GM20000 (cell line): ENCODE measurements around the gene NSD1.

ENCODE experiments used
- DNase-seq: peaks from one replicate; pipeline ENCODE4 v3.0.0; 2012; ENCODE audit warnings: low spot score
- TF ChIP-seq, protein P1 (sequence below): IDR thresholded peaks from 2 replicates; pipeline ENCODE4 v1.5.1; 2012; ENCODE audit warnings: mild to moderate bottlenecking, control low read depth; ENCODE audit errors: extremely low read depth, missing control alignments

NSD1 gene

DNA sequence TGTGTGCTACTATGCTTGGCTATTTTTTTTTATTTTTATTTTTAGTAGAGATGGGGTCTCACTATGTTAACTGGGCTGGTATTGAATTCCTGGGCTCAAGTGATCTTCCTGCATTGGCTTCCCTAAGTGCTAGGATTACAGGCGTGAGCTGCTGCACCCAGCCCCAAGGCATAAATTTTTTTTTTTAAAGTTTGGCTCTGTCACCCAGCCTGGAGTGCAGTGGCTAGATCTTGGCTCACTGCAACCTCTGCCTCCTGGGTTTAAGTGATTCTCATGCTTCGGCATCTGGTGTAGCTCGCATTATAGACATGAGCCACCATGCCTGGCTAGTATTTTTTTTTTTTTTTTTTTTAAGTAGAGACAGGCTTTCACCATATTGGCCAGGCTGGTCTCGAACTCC, 99.6 kb downstream of the NSD1 start:
- no peak for DNase-seq
- TF ChIP-seq, protein P1, sequence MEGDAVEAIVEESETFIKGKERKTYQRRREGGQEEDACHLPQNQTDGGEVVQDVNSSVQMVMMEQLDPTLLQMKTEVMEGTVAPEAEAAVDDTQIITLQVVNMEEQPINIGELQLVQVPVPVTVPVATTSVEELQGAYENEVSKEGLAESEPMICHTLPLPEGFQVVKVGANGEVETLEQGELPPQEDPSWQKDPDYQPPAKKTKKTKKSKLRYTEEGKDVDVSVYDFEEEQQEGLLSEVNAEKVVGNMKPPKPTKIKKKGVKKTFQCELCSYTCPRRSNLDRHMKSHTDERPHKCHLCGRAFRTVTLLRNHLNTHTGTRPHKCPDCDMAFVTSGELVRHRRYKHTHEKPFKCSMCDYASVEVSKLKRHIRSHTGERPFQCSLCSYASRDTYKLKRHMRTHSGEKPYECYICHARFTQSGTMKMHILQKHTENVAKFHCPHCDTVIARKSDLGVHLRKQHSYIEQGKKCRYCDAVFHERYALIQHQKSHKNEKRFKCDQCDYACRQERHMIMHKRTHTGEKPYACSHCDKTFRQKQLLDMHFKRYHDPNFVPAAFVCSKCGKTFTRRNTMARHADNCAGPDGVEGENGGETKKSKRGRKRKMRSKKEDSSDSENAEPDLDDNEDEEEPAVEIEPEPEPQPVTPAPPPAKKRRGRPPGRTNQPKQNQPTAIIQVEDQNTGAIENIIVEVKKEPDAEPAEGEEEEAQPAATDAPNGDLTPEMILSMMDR, result no peak

DNA sequence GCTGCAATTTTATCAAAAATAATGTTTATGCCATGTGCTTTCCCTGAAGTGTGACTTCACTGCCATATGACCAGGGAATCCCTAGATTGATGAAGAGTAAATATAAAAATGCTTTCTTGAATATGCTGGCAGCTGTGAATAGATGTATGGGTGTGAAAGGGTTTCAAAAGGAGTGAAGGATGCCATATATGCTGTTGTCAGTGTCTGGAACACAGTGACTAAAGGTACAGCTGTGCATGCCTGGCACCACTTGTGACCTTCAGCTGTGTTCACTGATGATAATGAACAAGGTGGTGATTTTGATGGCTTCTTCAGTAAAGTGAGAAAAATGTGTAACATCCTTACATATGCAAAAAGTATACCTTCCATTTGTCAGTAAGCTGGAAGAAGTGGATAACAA, 100.2 kb downstream of the NSD1 start:
- no peak for DNase-seq
- TF ChIP-seq, protein P1, result no peak

DNA sequence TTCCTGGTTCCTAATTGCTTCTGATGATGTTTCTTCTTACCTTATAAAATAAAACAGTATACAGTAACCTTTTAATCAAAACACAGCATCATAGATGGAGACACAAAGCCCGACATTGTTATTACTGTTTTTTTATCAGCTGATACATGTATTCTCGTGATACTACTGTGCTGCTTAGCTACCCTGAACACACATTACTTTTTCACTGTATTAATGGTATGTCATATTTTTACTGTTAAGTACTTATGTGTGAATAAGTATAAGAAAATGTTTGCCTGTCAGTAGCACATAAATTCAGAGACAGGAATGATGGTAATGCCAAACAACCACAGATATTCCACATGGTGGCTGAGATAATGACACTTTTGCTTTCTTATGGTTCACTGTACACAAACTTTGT, 101.3 kb downstream of the NSD1 start:
- TF ChIP-seq, protein P1, result no peak
- no peak for DNase-seq

DNA sequence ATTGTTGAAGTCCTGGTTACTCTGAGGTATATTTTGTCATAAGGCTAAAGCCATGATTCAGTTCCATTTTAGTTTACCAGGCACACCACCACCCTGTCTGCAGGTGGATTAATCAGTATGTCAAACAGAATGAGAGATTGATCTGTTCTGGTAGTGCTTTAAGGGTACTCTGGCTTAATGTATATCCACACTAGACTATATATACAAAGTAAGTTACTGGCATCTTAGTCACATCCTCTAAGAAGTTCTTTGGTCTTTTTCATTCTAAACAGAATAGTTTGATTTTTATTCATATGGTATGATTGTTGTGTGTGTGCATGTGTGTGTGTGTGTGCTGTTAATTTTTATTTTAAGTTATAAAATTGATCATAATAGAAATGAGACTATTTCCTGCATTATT, 108.2 kb downstream of the NSD1 start:
- TF ChIP-seq, protein P1, result no peak

DNA sequence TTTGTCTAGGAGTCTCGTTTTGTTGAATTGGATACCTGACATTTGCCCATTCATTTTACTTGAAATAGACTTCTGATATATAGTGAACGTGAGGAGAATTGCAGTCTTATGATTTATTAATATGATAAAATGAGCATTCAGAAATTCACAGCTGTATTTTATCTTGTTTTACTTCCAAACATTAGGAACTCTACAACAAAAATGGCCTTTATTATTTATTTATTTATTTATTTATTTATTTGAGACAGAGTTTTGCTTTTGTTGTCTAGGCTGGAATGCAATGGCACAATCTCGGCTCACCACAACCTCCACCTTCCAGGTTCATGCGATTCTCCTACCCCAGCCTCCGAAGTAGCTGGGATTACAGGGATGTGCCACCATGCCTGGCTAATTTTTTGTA, 108.7 kb downstream of the NSD1 start:
- no peak for DNase-seq
- TF ChIP-seq, protein P1, result no peak

More for the DNA sequence above, 108.2 kb downstream of the NSD1 start:
- no peak for DNase-seq

DNA sequence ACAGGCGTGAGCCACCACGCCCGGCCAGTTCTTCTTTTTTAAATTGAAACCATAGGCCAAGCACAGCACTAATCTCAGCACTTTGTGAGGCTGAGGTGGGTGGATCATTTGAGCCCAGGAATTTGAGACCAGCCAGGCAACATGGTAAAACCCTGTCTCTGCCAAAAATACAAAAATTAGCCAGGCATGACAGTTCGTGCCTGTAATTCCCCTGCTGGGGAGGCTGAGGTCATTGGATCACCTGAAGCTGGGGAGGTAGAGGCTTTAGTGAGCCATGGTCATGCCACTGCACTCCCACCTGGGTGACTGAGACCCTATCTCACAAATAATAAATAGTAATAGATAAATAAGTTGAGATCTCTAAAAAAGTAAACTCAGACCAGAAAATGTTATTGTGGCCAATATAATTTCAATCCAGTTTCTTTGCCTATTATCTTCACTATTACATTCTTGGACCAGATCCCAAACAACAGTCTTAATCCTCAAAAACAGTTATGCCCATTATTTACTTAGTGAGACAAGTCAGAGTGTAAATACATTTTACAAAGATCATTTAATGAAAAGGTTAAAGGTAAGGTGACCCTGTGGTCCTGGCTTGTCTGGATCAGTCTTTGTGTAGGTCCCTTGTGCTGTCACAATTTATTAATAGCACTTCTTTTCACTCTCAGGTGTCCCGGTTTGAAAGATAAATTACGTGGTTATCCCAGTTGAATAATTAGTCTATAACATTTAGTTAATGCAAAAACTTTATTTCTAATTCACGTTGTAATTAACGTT, 116.4 kb downstream of the NSD1 start:
- TF ChIP-seq, protein P1, result no peak
- no peak for DNase-seq

DNA sequence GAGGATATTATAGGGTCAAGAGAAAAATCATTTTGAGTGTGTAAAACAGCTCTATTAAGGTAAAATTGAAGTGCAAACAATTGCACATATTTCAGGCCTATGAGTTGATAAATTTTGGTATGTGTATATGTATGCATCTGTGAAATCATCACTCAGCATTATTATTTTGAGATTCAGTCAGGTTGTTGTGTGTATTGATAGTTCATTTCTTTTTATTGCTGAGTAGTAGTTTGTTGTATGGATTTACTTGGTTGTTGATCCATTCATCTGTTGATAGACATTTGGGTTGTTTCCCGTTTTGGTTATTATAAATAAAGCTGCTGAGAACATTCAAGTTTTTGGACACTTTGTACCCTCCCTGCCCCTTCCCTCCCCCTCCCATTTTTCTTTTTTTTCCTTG, 119.7 kb downstream of the NSD1 start:
- DNase-seq, result no peak
- TF ChIP-seq, protein P1, result no peak
